Measurements from ENCODE around the gene SLC7A14. TPM values are rescaled to one million over a fixed set of nuclear protein-coding genes. Genes with fewer than 3 reads are reported as not detected.
A peak's percentile ranks its signal among the peaks of the same experiment; 100 is the strongest.

The SLC7A14 gene
- total and polyA plus RNA-seq, 2 of the 13 experiments (the other 11 are each of a cell fraction or from before 2014, with no cell fraction given): not detected

- TF ChIP-seq FUBP1 (CRISPR knock-in tag; IDR thresholded peaks at IDR 0.05; ENCODE audit: borderline replicate concordance) (no peak), THRA (CRISPR knock-in tag; IDR thresholded peaks at IDR 0.05; ENCODE audit: borderline replicate concordance) (peak; percentile 72; the same call in 1 of the 2 replicates), ZNF766 (CRISPR knock-in tag; IDR thresholded peaks at IDR 0.05; ENCODE audit: borderline replicate concordance) (peak; percentile 41; the same call in 1 of the 2 replicates), ATRX (CRISPR knock-in tag; IDR thresholded peaks at IDR 0.05; ENCODE audit: borderline replicate concordance) (no peak), XRCC5 (optimal IDR thresholded peaks at IDR 0.05; ENCODE audit: low read length) (peak; percentile 49), FOXA3 (CRISPR knock-in tag; IDR thresholded peaks at IDR 0.05) (no peak; the same call in 1 of the 2 replicates), TOPORS (CRISPR knock-in tag; IDR thresholded peaks at IDR 0.05) (0 out of 2 replicates have a peak, but pooled peaks have one; percentile 35), ZBTB7B (CRISPR knock-in tag; IDR thresholded peaks at IDR 0.05) (no peak), AHR (CRISPR knock-in tag; IDR thresholded peaks at IDR 0.05) (0 out of 2 replicates have a peak, but pooled peaks have one; percentile 87), ZNF777 (CRISPR knock-in tag; IDR thresholded peaks at IDR 0.05) (no peak; the same call in 1 of the 2 replicates), ZNF75D (CRISPR knock-in tag; IDR thresholded peaks at IDR 0.05; ENCODE audit: borderline replicate concordance) (no peak), SP5 (CRISPR knock-in tag; IDR thresholded peaks at IDR 0.05; ENCODE audit: borderline replicate concordance, low read depth) (no peak), ZNF256 (CRISPR knock-in tag; conservative IDR thresholded peaks at IDR 0.05) (peak; percentile 71; the same call in 1 of the 2 replicates), ZNF891 (CRISPR knock-in tag; IDR thresholded peaks at IDR 0.05) (peak; percentile 68; the same call in 1 of the 2 replicates), ZNF329 (CRISPR knock-in tag; IDR thresholded peaks at IDR 0.05; ENCODE audit: low read depth) (no peak), ZNF10 (CRISPR knock-in tag; IDR thresholded peaks at IDR 0.05; ENCODE audit: borderline replicate concordance, low read depth) (no peak), HMGXB3 (CRISPR knock-in tag; IDR thresholded peaks at IDR 0.05; ENCODE audit: borderline replicate concordance) (0 out of 2 replicates have a peak, but pooled peaks have one; percentile 74), MYNN (CRISPR knock-in tag; IDR thresholded peaks at IDR 0.05; ENCODE audit: low read depth) (peak; percentile 67; the same call in 1 of the 2 replicates), ZNF607 (CRISPR knock-in tag; IDR thresholded peaks at IDR 0.05; ENCODE audit: borderline replicate concordance) (peak; percentile 66; the same call in 1 of the 2 replicates)
Observed at GRCh38 chr3:170584585-170585007, 1.3 kb downstream of the SLC7A14 start (continued).
